ENCODE results near the gene TUBB4B. TPM values are rescaled to one million over a fixed set of nuclear protein-coding genes. Genes with fewer than 3 reads are reported as not detected.

Gene TUBB4B
- total RNA-seq: 100 to 1,000 TPM in 5 of 8 experiments, 10 to 100 TPM in 3; 57.6 to 372 (median 151) TPM

- peak within 1 kb of the TSS; percentile 83 to 92 for H3K27ac ChIP-seq
- WGBS, 10 experiments: 0% methylated on average over 3 of the region's 67 CpGs; no CpG with 5 or more reads in 9 of the 10 experiments
- in situ Hi-C loops (cut with MboI; ENCODE audit: low pct_unique_long_range_greater_than_20kb in 2 of 9, low sequenced_read_pairs in 9 of 9, unreplicated experiment in 9 of 9): loop anchor here in 1 of 9 experiments (25.0 kb wide), 1 partner anchor 129 kb away; the partner anchor contains the start of gene DPP7
- peak within 1 kb of the TSS; percentile 66 to 92 (median 78) for H3K4me3 ChIP-seq
- peak; percentile 54 to 83 (median 75) for ATAC-seq (replicated peaks in 6 of 8)
- H3K4me1 ChIP-seq (replicated peaks in 1 of 2): peaks cover 13 to 25% of the 10 kb centered on the region in 2 donors
These were observed at the start of gene TUBB4B for GRCh38 chr9:137240841-137241489. Gene TUBB4B, plus strand, starts transcription at chr9:137241287. Its CDS starts 74 bp downstream, at chr9:137241361.

- in situ Hi-C loops (cut with MboI; ENCODE audit: low pct_unique_long_range_greater_than_20kb in 2 of 9, low sequenced_read_pairs in 9 of 9, unreplicated experiment in 9 of 9): no loop called here
- no peak overlapping the region for H3K4me3 ChIP-seq
- WGBS, 10 experiments: 86 to 100% (median 100%) methylated on average over 1 to 2 of the region's 22 CpGs; no CpG with 5 or more reads in 6 of the 10 experiments
- ATAC-seq (replicated peaks in 6 of 8): no peak
- H3K27ac ChIP-seq: no peak overlapping the region
- H3K4me1 ChIP-seq (replicated peaks in 1 of 2): peaks cover 15 to 17% of the 10 kb centered on the region in 2 donors
These were observed 49.2 kb upstream of the TUBB4B start for GRCh38 chr9:137191691-137192447.

- WGBS, 10 experiments: 100% methylated on average over 1 of the region's 10 CpGs; no CpG with 5 or more reads in 7 of the 10 experiments
- ATAC-seq (replicated peaks in 6 of 8): no peak
- Histone ChIP-seq H3K4me3 (no peak overlapping the region), H3K27ac (no peak overlapping the region), H3K4me1 (replicated peaks in 1 of 2) (peaks cover 10 to 12% of the 10 kb centered on the region in 2 donors)
- in situ Hi-C loops (cut with MboI; ENCODE audit: low pct_unique_long_range_greater_than_20kb in 2 of 9, low sequenced_read_pairs in 9 of 9, unreplicated experiment in 9 of 9): no loop called here
These were observed 48.7 kb upstream of the TUBB4B start for GRCh38 chr9:137192448-137192780.

GRCh38 chr9:137192859-137193258, 48.2 kb upstream of the TUBB4B start:
- ATAC-seq (replicated peaks in 6 of 8): no peak
- Histone ChIP-seq H3K4me1 (replicated peaks in 1 of 2) (peaks cover 8 to 10% of the 10 kb centered on the region in 2 donors), H3K4me3 (no peak overlapping the region), H3K27ac (no peak overlapping the region)
- no CpG with 5 or more reads among the region's 2 CpGs for WGBS, 10 experiments
- in situ Hi-C loops (cut with MboI; ENCODE audit: low pct_unique_long_range_greater_than_20kb in 2 of 9, low sequenced_read_pairs in 9 of 9, unreplicated experiment in 9 of 9): no loop called here

GRCh38 chr9:137193771-137194170, 47.3 kb upstream of the TUBB4B start:
- Histone ChIP-seq H3K4me1 (replicated peaks in 1 of 2) (peaks cover 8 to 12% of the 10 kb centered on the region in 2 donors), H3K27ac (no peak overlapping the region), H3K4me3 (no peak overlapping the region)
- no peak for ATAC-seq (replicated peaks in 6 of 8)
- in situ Hi-C loops (cut with MboI; ENCODE audit: low pct_unique_long_range_greater_than_20kb in 2 of 9, low sequenced_read_pairs in 9 of 9, unreplicated experiment in 9 of 9): no loop called here
- WGBS, 10 experiments: 80% methylated on average over 4 of the region's 14 CpGs; no CpG with 5 or more reads in 9 of the 10 experiments

GRCh38 chr9:137194388-137194787, 46.7 kb upstream of the TUBB4B start:
- peak in 1 of 8 experiments; percentile 10 for ATAC-seq (replicated peaks in 6 of 8)
- H3K4me1 ChIP-seq (replicated peaks in 1 of 2): peaks cover 11 to 17% of the 10 kb centered on the region in 2 donors
- no peak overlapping the region for H3K4me3 ChIP-seq
- WGBS, 10 experiments: 80 to 100% methylated on average over 1 of the region's 16 CpGs; no CpG with 5 or more reads in 8 of the 10 experiments
- in situ Hi-C loops (cut with MboI; ENCODE audit: low pct_unique_long_range_greater_than_20kb in 2 of 9, low sequenced_read_pairs in 9 of 9, unreplicated experiment in 9 of 9): no loop called here
- no peak overlapping the region for H3K27ac ChIP-seq

GRCh38 chr9:137194909-137195308, 46.2 kb upstream of the TUBB4B start:
- no peak overlapping the region for H3K4me3 ChIP-seq
- H3K27ac ChIP-seq: no peak overlapping the region
- peaks cover 9 to 16% of the 10 kb centered on the region in 2 donors for H3K4me1 ChIP-seq (replicated peaks in 1 of 2)
- 90% methylated on average over 2 of the region's 10 CpGs; no CpG with 5 or more reads in 9 of the 10 experiments for WGBS, 10 experiments
- in situ Hi-C loops (cut with MboI; ENCODE audit: low pct_unique_long_range_greater_than_20kb in 2 of 9, low sequenced_read_pairs in 9 of 9, unreplicated experiment in 9 of 9): no loop called here
- ATAC-seq (replicated peaks in 6 of 8): no peak

- Histone ChIP-seq H3K4me1 (replicated peaks in 1 of 2) (peaks cover 7 to 13% of the 10 kb centered on the region in 2 donors), H3K27ac (no peak overlapping the region), H3K4me3 (no peak overlapping the region)
- ATAC-seq (replicated peaks in 6 of 8): no peak
- in situ Hi-C loops (cut with MboI; ENCODE audit: low pct_unique_long_range_greater_than_20kb in 2 of 9, low sequenced_read_pairs in 9 of 9, unreplicated experiment in 9 of 9): no loop called here
- WGBS, 10 experiments: 67 to 85% (median 80%) methylated on average over 1 to 4 of the region's 21 CpGs; no CpG with 5 or more reads in 6 of the 10 experiments
These were observed 45.4 kb upstream of the TUBB4B start for GRCh38 chr9:137195525-137196220.

- no peak for ATAC-seq (replicated peaks in 6 of 8)
- in situ Hi-C loops (cut with MboI; ENCODE audit: low pct_unique_long_range_greater_than_20kb in 2 of 9, low sequenced_read_pairs in 9 of 9, unreplicated experiment in 9 of 9): no loop called here
- Histone ChIP-seq H3K27ac (no peak overlapping the region), H3K4me3 (peak overlapping the region in 1 of 5 donors; percentile 99), H3K4me1 (replicated peaks in 1 of 2) (peaks cover 13 to 19% of the 10 kb centered on the region in 2 donors)
- WGBS, 10 experiments: 80 to 100% (median 91%) methylated on average over 1 to 4 of the region's 19 CpGs; no CpG with 5 or more reads in 2 of the 10 experiments
These were observed 42.8 kb upstream of the TUBB4B start for GRCh38 chr9:137198051-137198901.

- H3K4me3 ChIP-seq: peak overlapping the region in 2 of 5 donors; percentile 89 to 99
- WGBS, 10 experiments: 40 to 93% (median 64%) methylated on average over 1 to 6 of the region's 11 CpGs; no CpG with 5 or more reads in 6 of the 10 experiments
- H3K4me1 ChIP-seq (replicated peaks in 1 of 2): peaks cover 18 to 21% of the 10 kb centered on the region in 2 donors
- in situ Hi-C loops (cut with MboI; ENCODE audit: low pct_unique_long_range_greater_than_20kb in 2 of 9, low sequenced_read_pairs in 9 of 9, unreplicated experiment in 9 of 9): no loop called here
- H3K27ac ChIP-seq: no peak overlapping the region
- ATAC-seq (replicated peaks in 6 of 8): no peak
These were observed 42.2 kb upstream of the TUBB4B start for GRCh38 chr9:137198902-137199283.

GRCh38 chr9:137199411-137200121, 41.5 kb upstream of the TUBB4B start:
- no peak overlapping the region for H3K27ac ChIP-seq
- peak overlapping the region; percentile 80 to 99 (median 90) for H3K4me3 ChIP-seq
- ATAC-seq (replicated peaks in 6 of 8): no peak
- H3K4me1 ChIP-seq (replicated peaks in 1 of 2): peaks cover 25 to 28% of the 10 kb centered on the region in 2 donors
- 0 to 68% (median 20%) methylated on average over 2 to 6 of the region's 51 CpGs; no CpG with 5 or more reads in 7 of the 10 experiments for WGBS, 10 experiments
- in situ Hi-C loops (cut with MboI; ENCODE audit: low pct_unique_long_range_greater_than_20kb in 2 of 9, low sequenced_read_pairs in 9 of 9, unreplicated experiment in 9 of 9): no loop called here

Measured in motor neuron (in vitro differentiated cells).